Neural progenitor cell (in vitro differentiated cells): ENCODE measurements around the gene MANF. TPM values are rescaled to one million over a fixed set of nuclear protein-coding genes. Genes with fewer than 3 reads are reported as not detected.

Experiments
- DNase-seq: peaks from one replicate; pipeline ENCODE4 v3.0.0-alpha.2; 2016; ENCODE audit warnings: low spot score
- H2AFZ ChIP-seq: fragments of 200-600 bp; sonication (generic); replicated peaks from 2 replicates; pipeline ENCODE4 v1.6.1; 2016; ENCODE audit warnings: antibody characterized with exemption
- H3F3A ChIP-seq: fragments of 200-600 bp; sonication (generic); 2 replicates; pipeline ENCODE4 v1.6.1; 2016; ENCODE audit warnings: antibody characterized with exemption, low read depth
- H3K27ac ChIP-seq: fragments of 200-600 bp; sonication (generic); 2 replicates; pipeline ENCODE4 v1.5.1; 2016; ENCODE audit warnings: mild to moderate bottlenecking
- H3K27me3 ChIP-seq: fragments of 200-600 bp; sonication (generic); 2 replicates; pipeline ENCODE4 v1.6.1; 2016; ENCODE audit warnings: mild to moderate bottlenecking, moderate library complexity
- H3K36me3 ChIP-seq: fragments of 200-600 bp; sonication (generic); 2 replicates; pipeline ENCODE4 v1.5.1; 2016
- H3K4me1 ChIP-seq: fragments of 200-600 bp; sonication (generic); 2 replicates; pipeline ENCODE4 v1.6.1; 2016; ENCODE audit warnings: mixed run types
- H3K4me2 ChIP-seq: fragments of 200-600 bp; sonication (generic); 2 replicates; pipeline ENCODE4 v1.6.1; 2016
- H3K4me3 ChIP-seq: fragments of 200-600 bp; sonication (generic); 2 replicates; pipeline ENCODE4 v1.5.1; 2016
- H3K79me2 ChIP-seq: fragments of 200-600 bp; sonication (generic); 2 replicates; pipeline ENCODE4 v1.6.1; 2016; ENCODE audit warnings: low read depth
- H3K9ac ChIP-seq: fragments of 200-600 bp; sonication (generic); 2 replicates; pipeline ENCODE4 v1.6.1; 2016
- H3K9me3 ChIP-seq: fragments of 200-600 bp; sonication (generic); 2 replicates; pipeline ENCODE4 v1.5.1; 2016; ENCODE audit warnings: low read depth
- H4K20me1 ChIP-seq: fragments of 200-600 bp; sonication (generic); 2 replicates; pipeline ENCODE4 v1.6.1; 2016; ENCODE audit warnings: low read depth
- H3K27ac Mint-ChIP-seq: 3 replicates; pipeline ENCODE4 v1.8.0; 2021; ENCODE audit warnings: mixed read lengths
- H3K27me3 Mint-ChIP-seq: 2 replicates; pipeline ENCODE4 v1.8.0; 2022; ENCODE audit warnings: low read depth, mild to moderate bottlenecking, inconsistent platforms, moderate library complexity, mixed read lengths; ENCODE audit not compliant: insufficient read depth
- H3K36me3 Mint-ChIP-seq: 3 replicates; pipeline ENCODE4 v1.8.0; 2021; ENCODE audit warnings: mixed read lengths
- H3K4me1 Mint-ChIP-seq: 3 replicates; pipeline ENCODE4 v1.8.0; 2021; ENCODE audit warnings: mixed read lengths
- H3K4me3 Mint-ChIP-seq: 3 replicates; pipeline ENCODE4 v1.8.0; 2021; ENCODE audit warnings: mild to moderate bottlenecking, moderate library complexity, mixed read lengths
- H3K9me3 Mint-ChIP-seq: 3 replicates; pipeline ENCODE4 v1.8.0; 2020; ENCODE audit warnings: mixed read lengths
- EZH2 ChIP-seq: fragments of 200-600 bp; sonication (generic); IDR thresholded peaks from 2 replicates; pipeline ENCODE4 v1.6.1; 2017; ENCODE audit warnings: antibody characterized with exemption, mild to moderate bottlenecking, moderate library complexity
- EZH2phosphoT487 ChIP-seq: fragments of 200-600 bp; sonication (generic); IDR thresholded peaks from 2 replicates; pipeline ENCODE4 v1.6.1; 2017; ENCODE audit warnings: antibody characterized with exemption
- total RNA-seq: library from RNA; depleted of rRNA; stranded (reverse); fragments of >200 nt; gene quantifications from 2 replicates; pipeline ENCODE4 v1.2.3, GENCODE V29; 2015; ENCODE audit warnings: low replicate concordance
- TF ChIP-seq, protein P1 (sequence below): fragments of 200-600 bp; sonication (generic); IDR thresholded peaks from 2 replicates; pipeline ENCODE4 v1.5.1; 2017; ENCODE audit warnings: antibody characterized with exemption, mild to moderate bottlenecking

The MANF gene
- total RNA-seq, 1 donor from 2014 or later = 68.9 TPM

GRCh38 chr3:51338632-51339031, 46.5 kb upstream of the MANF start:
- DNase-seq = no peak
- no peaks in the 10 kb centered on the region for H3K79me2 ChIP-seq
- no peaks in the 10 kb centered on the region for H4K20me1 ChIP-seq
- no peaks in the 10 kb centered on the region for H3F3A ChIP-seq
- Mint-ChIP-seq H3K9me3 (no peaks in the 10 kb centered on the region), H3K36me3 (peaks cover 11% of the 10 kb centered on the region), H3K27me3 (no peaks in the 10 kb centered on the region), H3K4me3 (no peak overlapping the region), H3K27ac (no peak overlapping the region), H3K4me1 (peaks cover 30% of the 10 kb centered on the region)
- H3K4me2 ChIP-seq = no peak overlapping the region
- no peaks in the 10 kb centered on the region for H3K36me3 ChIP-seq
- no peak overlapping the region for H3K9ac ChIP-seq
- H3K4me1 ChIP-seq = peaks cover 18% of the 10 kb centered on the region
- H3K27ac ChIP-seq = no peak overlapping the region
- H3K27me3 ChIP-seq = no peaks in the 10 kb centered on the region
- no peak overlapping the region for H2AFZ ChIP-seq
- no peak overlapping the region for H3K4me3 ChIP-seq
- no peaks in the 10 kb centered on the region for H3K9me3 ChIP-seq
- no peak for TF ChIP-seq EZH2
- TF ChIP-seq, protein P1, sequence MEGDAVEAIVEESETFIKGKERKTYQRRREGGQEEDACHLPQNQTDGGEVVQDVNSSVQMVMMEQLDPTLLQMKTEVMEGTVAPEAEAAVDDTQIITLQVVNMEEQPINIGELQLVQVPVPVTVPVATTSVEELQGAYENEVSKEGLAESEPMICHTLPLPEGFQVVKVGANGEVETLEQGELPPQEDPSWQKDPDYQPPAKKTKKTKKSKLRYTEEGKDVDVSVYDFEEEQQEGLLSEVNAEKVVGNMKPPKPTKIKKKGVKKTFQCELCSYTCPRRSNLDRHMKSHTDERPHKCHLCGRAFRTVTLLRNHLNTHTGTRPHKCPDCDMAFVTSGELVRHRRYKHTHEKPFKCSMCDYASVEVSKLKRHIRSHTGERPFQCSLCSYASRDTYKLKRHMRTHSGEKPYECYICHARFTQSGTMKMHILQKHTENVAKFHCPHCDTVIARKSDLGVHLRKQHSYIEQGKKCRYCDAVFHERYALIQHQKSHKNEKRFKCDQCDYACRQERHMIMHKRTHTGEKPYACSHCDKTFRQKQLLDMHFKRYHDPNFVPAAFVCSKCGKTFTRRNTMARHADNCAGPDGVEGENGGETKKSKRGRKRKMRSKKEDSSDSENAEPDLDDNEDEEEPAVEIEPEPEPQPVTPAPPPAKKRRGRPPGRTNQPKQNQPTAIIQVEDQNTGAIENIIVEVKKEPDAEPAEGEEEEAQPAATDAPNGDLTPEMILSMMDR = no peak
- TF ChIP-seq EZH2phosphoT487 = no peak

GRCh38 chr3:51340013-51340829, 44.9 kb upstream of the MANF start:
- Histone ChIP-seq H2AFZ (no peak overlapping the region), H3F3A (no peaks in the 10 kb centered on the region), H3K4me1 (peaks cover 8% of the 10 kb centered on the region), H3K27ac (no peak overlapping the region), H3K36me3 (no peaks in the 10 kb centered on the region), H3K4me3 (no peak overlapping the region), H3K9me3 (no peaks in the 10 kb centered on the region), H4K20me1 (no peaks in the 10 kb centered on the region), H3K9ac (no peak overlapping the region), H3K27me3 (no peaks in the 10 kb centered on the region), H3K4me2 (no peak overlapping the region), H3K79me2 (no peaks in the 10 kb centered on the region)
- Mint-ChIP-seq H3K27ac (peak overlapping the region; percentile 55), H3K4me3 (no peak overlapping the region), H3K4me1 (peaks cover 21% of the 10 kb centered on the region), H3K9me3 (no peaks in the 10 kb centered on the region), H3K27me3 (no peaks in the 10 kb centered on the region), H3K36me3 (peaks cover 11% of the 10 kb centered on the region)
- DNase-seq = no peak
- no peak for TF ChIP-seq EZH2
- no peak for TF ChIP-seq EZH2phosphoT487
- TF ChIP-seq, protein P1 = no peak

GRCh38 chr3:51340989-51341636, 44.0 kb upstream of the MANF start:
- no peaks in the 10 kb centered on the region for H3K36me3 ChIP-seq
- H3F3A ChIP-seq = no peaks in the 10 kb centered on the region
- peaks cover 11% of the 10 kb centered on the region for H3K36me3 Mint-ChIP-seq
- H3K4me1 ChIP-seq = peaks cover 8% of the 10 kb centered on the region
- no peak overlapping the region for H3K27ac ChIP-seq
- peaks cover 21% of the 10 kb centered on the region for H3K4me1 Mint-ChIP-seq
- TF ChIP-seq EZH2 = no peak
- TF ChIP-seq, protein P1 = no peak
- no peak for TF ChIP-seq EZH2phosphoT487
- H3K27ac Mint-ChIP-seq = no peak overlapping the region
- H3K4me3 Mint-ChIP-seq = no peak overlapping the region
- no peaks in the 10 kb centered on the region for H3K9me3 ChIP-seq
- no peak overlapping the region for H2AFZ ChIP-seq
- no peak overlapping the region for H3K9ac ChIP-seq
- H3K27me3 Mint-ChIP-seq = no peaks in the 10 kb centered on the region
- no peaks in the 10 kb centered on the region for H4K20me1 ChIP-seq
- H3K4me2 ChIP-seq = no peak overlapping the region
- no peaks in the 10 kb centered on the region for H3K79me2 ChIP-seq
- no peaks in the 10 kb centered on the region for H3K9me3 Mint-ChIP-seq
- H3K4me3 ChIP-seq = no peak overlapping the region
- DNase-seq = peak; percentile 25
- no peaks in the 10 kb centered on the region for H3K27me3 ChIP-seq
